Hematopoietic multipotent progenitor cell treated with erythropoietin and hydrocortisone succinate and interleukin-3 and kit ligand, for 6 days (in vitro differentiated cells): Measurements from ENCODE around the gene RGP1.
A peak's percentile ranks its signal among the peaks of the same experiment; 100 is the strongest.

Experiments
- DNase-seq: peaks from one replicate; pipeline ENCODE4 v3.0.0-alpha.2; 2015

RGP1 gene

GRCh38 chr9:35746583-35746982 lies 2.5 kb upstream of the RGP1 start:
- peak; percentile 40 for DNase-seq

- DNase-seq, result peak; percentile 31
Measured at GRCh38 chr9:35748242-35748857, 737 bp upstream of the RGP1 start.

GRCh38 chr9:35749515-35750255 lies 598 bp downstream of the RGP1 start:
- peak; percentile 48 for DNase-seq

- no peak for DNase-seq
Measured at GRCh38 chr9:35750256-35750531, 1.1 kb downstream of the RGP1 start.

- DNase-seq, result no peak
Measured at GRCh38 chr9:35753466-35753865, 4.4 kb downstream of the RGP1 start.

GRCh38 chr9:35754264-35754663 lies 5.2 kb downstream of the RGP1 start, which contains the start of gene MSMP:
Gene MSMP, minus strand, starts transcription at chr9:35754276. Its CDS starts 147 bp downstream, at chr9:35754129.
- no peak for DNase-seq

GRCh38 chr9:35755071-35755470 lies 6.0 kb downstream of the RGP1 start:
- peak; percentile 41 for DNase-seq

- peak; percentile 90 for DNase-seq
Measured at GRCh38 chr9:35756275-35757225, 7.5 kb downstream of the RGP1 start.

- DNase-seq, result peak; percentile 69
Measured at GRCh38 chr9:35757226-35757891, 8.3 kb downstream of the RGP1 start.

- no peak for DNase-seq
Measured at GRCh38 chr9:35757892-35758275, 8.8 kb downstream of the RGP1 start.

GRCh38 chr9:35758475-35759050 lies 9.5 kb downstream of the RGP1 start:
- no peak for DNase-seq

GRCh38 chr9:35759795-35760194 lies 10.7 kb downstream of the RGP1 start:
- no peak for DNase-seq

- no peak for DNase-seq
Measured at GRCh38 chr9:35760651-35761050, 11.6 kb downstream of the RGP1 start.

GRCh38 chr9:35763181-35763580 lies 14.1 kb downstream of the RGP1 start:
- DNase-seq, result no peak

GRCh38 chr9:35763803-35764202 lies 14.7 kb downstream of the RGP1 start:
- no peak for DNase-seq

- no peak for DNase-seq
Measured at GRCh38 chr9:35766997-35767396, 17.9 kb downstream of the RGP1 start.

GRCh38 chr9:35767458-35767857 lies 18.4 kb downstream of the RGP1 start:
- DNase-seq, result no peak

- no peak for DNase-seq
Measured at GRCh38 chr9:35769763-35770162, 20.7 kb downstream of the RGP1 start.

GRCh38 chr9:35771075-35771433 lies 22.0 kb downstream of the RGP1 start:
- no peak for DNase-seq

GRCh38 chr9:35771534-35771933 lies 22.4 kb downstream of the RGP1 start:
- peak; percentile 76 for DNase-seq

- no peak for DNase-seq
Measured at GRCh38 chr9:35771943-35772342, 22.9 kb downstream of the RGP1 start.

- DNase-seq, result peak; percentile 45
Measured at GRCh38 chr9:35774907-35775635, 26.0 kb downstream of the RGP1 start.
